B cell (primary cell): ENCODE results near the gene CDYL2.

Experiments
- CTCF ChIP-seq: fragments of 200-600 bp; IDR thresholded peaks from one replicate; pipeline ENCODE4 v1.8.0; 2022; ENCODE audit warnings: antibody characterized with exemption, mild to moderate bottlenecking
- EZH2 ChIP-seq: IDR thresholded peaks from 2 replicates; pipeline ENCODE4 v1.6.1; 2012; ENCODE audit warnings: borderline replicate concordance, low read depth, mild to moderate bottlenecking, moderate library complexity, low read length; ENCODE audit not compliant: insufficient read depth, poor library complexity, severe bottlenecking

GRCh38 chr16:80592273-80592672 lies 212.1 kb downstream of the CDYL2 start:
- TF ChIP-seq EZH2 (no peak), CTCF (no peak)
